HepG2 (cell line): ENCODE measurements around the gene NPPC. TPM values are rescaled to one million over a fixed set of nuclear protein-coding genes. Genes with fewer than 3 reads are reported as not detected.

Experiments used
- ATAC-seq: fragments of 200-7000 bp; cut with Tn5 transposase; 3 replicates; pipeline ENCODE4 v1.9.1; 2020; ENCODE audit warnings: mild to moderate bottlenecking, moderate library complexity
- BruUV-seq: library from RNA; stranded (reverse); fragments of 400-500 nt; replicated peaks from 2 replicates; lab custom pipeline; 2021; lab: Mats Ljungman, UMichigan
- CTCF ChIA-PET: fragments of 300-600 bp; formaldehyde crosslinking; extraction: SDS; loops from one replicate; lab custom pipeline; 2021; ENCODE audit warnings: low total read pairs, inconsistent platforms, low intra/inter-chr PET ratio; lab: Yijun Ruan, JAX
- POLR2A ChIA-PET: fragments of 350-600 bp; sonication (Branson Sonifier 250); formaldehyde crosslinking; loops from one replicate; lab custom pipeline; 2020; ENCODE audit warnings: antibody characterized with exemption, inconsistent platforms; lab: Yijun Ruan, JAX
- DNase-seq: peaks from one replicate; pipeline ENCODE4 v3.0.0-alpha.2; 2015; ENCODE audit warnings: low spot score
- FAIRE-seq: peaks from 3 replicates; lab custom pipeline; 2011; peaks lifted over from hg19 to GRCh38; lab: Jason Lieb, UNC
- H2AFZ ChIP-seq: one replicate; pipeline ENCODE4 v1.6.1; 2011; ENCODE audit warnings: low read length, inconsistent platforms
- H3K27ac ChIP-seq: fragments of 300-600 bp; 3 replicates; pipeline ENCODE4 v1.8.0; 2011; ENCODE audit warnings: mixed run types, mild to moderate bottlenecking, mixed read lengths, low read length, inconsistent platforms; ENCODE audit not compliant: insufficient read depth; ENCODE audit errors: extremely low read length
- H3K27me3 ChIP-seq, 2 experiments: fragments of 200-600 bp in 1 of 2; 2 replicates in 1 of 2; 3 replicates in 1 of 2; pipeline versions ENCODE4 v1.6.0 to v1.8.0; 2011; ENCODE audit warnings: low read length in 2 of 2, mild to moderate bottlenecking in 2 of 2, moderate library complexity in 2 of 2, inconsistent platforms in 1 of 2; ENCODE audit not compliant: insufficient read depth in 2 of 2, control insufficient read depth in 1 of 2
- H3K36me3 ChIP-seq, 2 experiments: fragments of 200-600 bp in 1 of 2; replicated peaks in 1 of 2; 2 replicates in 1 of 2; 3 replicates in 1 of 2; pipeline versions ENCODE4 v1.5.1 to v1.8.0; 2011; ENCODE audit warnings: low read length in 2 of 2, inconsistent platforms in 1 of 2; ENCODE audit not compliant: insufficient read depth in 2 of 2, control insufficient read depth in 1 of 2
- H3K4me1 ChIP-seq: 2 replicates; pipeline ENCODE4 v1.5.1; 2012; ENCODE audit warnings: low read length, inconsistent platforms; ENCODE audit not compliant: insufficient read depth
- H3K4me2 ChIP-seq: 2 replicates; pipeline ENCODE4 v1.6.0; 2011; ENCODE audit warnings: low read depth, low read length, inconsistent platforms
- H3K4me3 ChIP-seq, 3 experiments: fragments of 200-600 bp in 1 of 3; sonication (generic), shearing (Covaris generic) in 1 of 3; replicated peaks in 1 of 3; 2 replicates each; pipeline ENCODE4 v1.5.1; 2011 to 2016; ENCODE audit warnings: low read length in 3 of 3, inconsistent platforms in 2 of 3, low read depth in 2 of 3, mild to moderate bottlenecking in 2 of 3, control low read depth in 1 of 3, mixed read lengths in 1 of 3; ENCODE audit not compliant: insufficient read depth in 1 of 3
- H3K79me2 ChIP-seq: one replicate; pipeline ENCODE4 v1.6.1; 2011; ENCODE audit warnings: low read length, inconsistent platforms; ENCODE audit not compliant: insufficient read depth
- H3K9ac ChIP-seq: 2 replicates; pipeline ENCODE4 v1.6.0; 2011; ENCODE audit warnings: mild to moderate bottlenecking, low read depth, low read length, inconsistent platforms; ENCODE audit not compliant: insufficient read depth
- H3K9me3 ChIP-seq: 2 replicates; pipeline ENCODE4 v1.5.1; 2012; ENCODE audit warnings: mild to moderate bottlenecking, low read length
- H4K20me1 ChIP-seq: 2 replicates; pipeline ENCODE4 v1.6.0; 2011; ENCODE audit warnings: inconsistent platforms, mild to moderate bottlenecking, low read length, moderate library complexity; ENCODE audit not compliant: insufficient read depth
- ARNTL ChIP-seq: sonication (generic); formaldehyde crosslinking; IDR thresholded peaks from 2 replicates; pipeline ENCODE4 v1.4.0; 2020; ENCODE audit warnings: mild to moderate bottlenecking, missing genetic modification reagents
- CENPT ChIP-seq: sonication (generic); formaldehyde crosslinking; IDR thresholded peaks from 2 replicates; pipeline ENCODE4 v1.8.0; 2022; ENCODE audit warnings: low read depth, mild to moderate bottlenecking, moderate library complexity, missing genetic modification reagents
- GTF3A ChIP-seq: sonication (generic); formaldehyde crosslinking; conservative IDR thresholded peaks from 2 replicates; pipeline ENCODE4 v1.4.0; 2020; ENCODE audit warnings: mild to moderate bottlenecking, missing genetic modification reagents
- HOXA5 ChIP-seq: sonication (generic); formaldehyde crosslinking; IDR thresholded peaks from 2 replicates; pipeline ENCODE4 v1.4.0; 2020; ENCODE audit warnings: missing genetic modification reagents
- RXRA ChIP-seq: sonication (generic); formaldehyde crosslinking; IDR thresholded peaks from 2 replicates; pipeline ENCODE4 v1.5.1; 2020; ENCODE audit warnings: missing genetic modification reagents
- RXRB ChIP-seq: IDR thresholded peaks from 2 replicates; pipeline ENCODE4 v1.6.1; 2016; ENCODE audit warnings: borderline replicate concordance, missing genetic modification reagents, missing compliant biosample characterization
- SMARCE1 ChIP-seq: fragments of 450-650 bp; IDR thresholded peaks from 2 replicates; pipeline ENCODE4 v1.6.1; 2017; ENCODE audit warnings: borderline replicate concordance
- U2AF2 ChIP-seq: fragments of 200-400 bp; formaldehyde crosslinking; IDR thresholded peaks from 2 replicates; pipeline ENCODE4 v1.6.1; 2017; ENCODE audit warnings: low read depth, mild to moderate bottlenecking, low read length
- ZFP37 ChIP-seq: sonication (generic); formaldehyde crosslinking; IDR thresholded peaks from 2 replicates; pipeline ENCODE4 v1.4.0; 2020; ENCODE audit warnings: missing genetic modification reagents, borderline replicate concordance
- ZFP62 ChIP-seq: sonication (generic); formaldehyde crosslinking; IDR thresholded peaks from 2 replicates; pipeline ENCODE4 v1.4.0; 2020; ENCODE audit warnings: missing genetic modification reagents
- ZFP82 ChIP-seq: sonication (generic); formaldehyde crosslinking; IDR thresholded peaks from 2 replicates; pipeline ENCODE4 v1.5.1; 2020; ENCODE audit warnings: mild to moderate bottlenecking, missing genetic modification reagents, borderline replicate concordance
- ZNF256 ChIP-seq: sonication (generic); formaldehyde crosslinking; conservative IDR thresholded peaks from 2 replicates; pipeline ENCODE4 v1.4.0; 2020; ENCODE audit warnings: missing genetic modification reagents
- ZNF263 ChIP-seq: sonication (generic); formaldehyde crosslinking; IDR thresholded peaks from 2 replicates; pipeline ENCODE4 v1.4.0; 2020; ENCODE audit warnings: missing genetic modification reagents
- ZNF354B ChIP-seq: sonication (generic); formaldehyde crosslinking; IDR thresholded peaks from 2 replicates; pipeline ENCODE4 v1.8.0; 2022; ENCODE audit warnings: mild to moderate bottlenecking, missing genetic modification reagents
- ZSCAN20 ChIP-seq: sonication (generic); formaldehyde crosslinking; IDR thresholded peaks from 2 replicates; pipeline ENCODE4 v1.4.0; 2020; ENCODE audit warnings: missing genetic modification reagents, mild to moderate bottlenecking, borderline replicate concordance
- WGBS: methylation state at CpG from one replicate; pipeline ENCODE4 v1.1.6; 2017; ENCODE audit warnings: low lambda C conversion rate; 5-methylcytosine and 5-hydroxymethylcytosine counted together
- in situ Hi-C: cut with HindIII; loops from 2 replicates; pipeline ENCODE4 v1.10.0; 2017; ENCODE audit warnings: low pct_unique_long_range_greater_than_20kb; ENCODE audit not compliant: extremely low pct_ligation_motif_present
- intact Hi-C: fragments of 100-400 bp; cut with micrococcal nuclease; formaldehyde crosslinking; loops from one replicate; pipeline ENCODE4 v1.10.0; 2022; ENCODE audit not compliant: unreplicated experiment
- polyA plus RNA-seq, 8 experiments: library from polyadenylated mRNA; depleted of rRNA in 3 of 8; stranded (reverse) in 7 of 8; unstranded in 1 of 8; fragments of >200 nt; fragmentation: Illumina TruSeq in 4 of 8; extraction: Trizol in 4 of 8; gene quantifications; 2 replicates each; pipeline versions ENCODE4 v1.2.1 to v1.2.3, GENCODE V29; 2011 to 2016; ENCODE audit warnings: low read depth in 4 of 8, missing spikeins in 1 of 8, mixed read lengths in 1 of 8; ENCODE audit not compliant: insufficient read depth in 1 of 8
- total RNA-seq, 5 experiments: library from RNA; depleted of rRNA; stranded (reverse); fragments of >200 nt; fragmentation: Illumina TruSeq; extraction: Trizol; gene quantifications; 2 replicates each; pipeline ENCODE4 v1.2.3, GENCODE V29; 2016; ENCODE audit warnings: low read depth in 1 of 5
- TF ChIP-seq, protein P1 (sequence below): sonication (generic); formaldehyde crosslinking; IDR thresholded peaks from 2 replicates; pipeline ENCODE4 v1.4.0; 2020; ENCODE audit warnings: missing genetic modification reagents, borderline replicate concordance
- TF ChIP-seq, protein P2 (sequence below): sonication (generic); formaldehyde crosslinking; IDR thresholded peaks from 2 replicates; pipeline ENCODE4 v1.4.0; 2020; ENCODE audit warnings: missing genetic modification reagents, borderline replicate concordance

NPPC gene
- total and polyA plus RNA-seq, 2 of the 13 experiments (the other 11 are each of a cell fraction or from before 2014, with no cell fraction given), result 0.11 TPM; not detected in 1

DNA sequence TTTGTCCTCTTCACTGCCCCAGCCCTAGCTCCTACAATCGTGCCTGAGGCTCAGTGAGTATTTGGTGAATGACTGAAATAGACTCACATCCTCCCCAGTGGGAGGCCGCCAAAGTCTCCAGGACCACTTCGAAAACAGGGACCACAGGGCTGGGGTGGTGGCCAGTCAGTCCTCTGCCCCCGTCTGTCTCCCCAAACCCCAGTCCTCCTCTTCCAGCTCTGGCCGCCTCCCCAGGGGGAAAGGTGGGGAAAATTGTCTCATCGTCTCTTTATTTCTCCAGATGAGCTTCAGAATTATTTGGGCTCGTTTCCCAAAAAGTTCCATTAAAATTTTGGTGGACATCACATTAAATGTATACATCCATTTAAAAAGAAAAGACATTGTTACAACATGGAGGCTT is 43.5 kb downstream of the NPPC start:
- no peaks in the 10 kb centered on the region for H3K36me3 ChIP-seq
- POLR2A ChIA-PET, result no interaction called here
- no peak overlapping the region for H3K9ac ChIP-seq
- intact Hi-C loops, result no loop called here
- CTCF ChIA-PET, result no interaction called here
- ATAC-seq, result no peak
- peaks cover 5% of the 10 kb centered on the region for H3K9me3 ChIP-seq
- no peak overlapping the region for H3K4me2 ChIP-seq
- no peak overlapping the region for H2AFZ ChIP-seq
- BruUV-seq, result no TSS peak
- H4K20me1 ChIP-seq, result no peaks in the 10 kb centered on the region
- WGBS, result 16% methylated on average over 7 of the region's 7 CpGs
- H3K27me3 ChIP-seq, result peaks cover 2 to 47% of the 10 kb centered on the region in 2 experiments; a peak in 4 of 5 replicates
- FAIRE-seq, result no peak
- H3K79me2 ChIP-seq, result no peaks in the 10 kb centered on the region
- DNase-seq, result no peak
- H3K4me3 ChIP-seq, result no peak overlapping the region
- H3K4me1 ChIP-seq, result peaks cover 8% of the 10 kb centered on the region
- no peak overlapping the region for H3K27ac ChIP-seq
- in situ Hi-C loops, result no loop called here
- TF ChIP-seq HOXA5 (CRISPR knock-in tag), result no peak
- TF ChIP-seq RXRB (CRISPR knock-in tag), result no peak
- no peak for TF ChIP-seq ZFP82 (CRISPR knock-in tag)
- TF ChIP-seq ZNF354B (CRISPR knock-in tag), result no peak
- TF ChIP-seq RXRA (CRISPR knock-in tag), result no peak
- TF ChIP-seq ZFP37 (CRISPR knock-in tag), result no peak
- no peak for TF ChIP-seq ZSCAN20 (CRISPR knock-in tag)
- TF ChIP-seq, protein P1, sequence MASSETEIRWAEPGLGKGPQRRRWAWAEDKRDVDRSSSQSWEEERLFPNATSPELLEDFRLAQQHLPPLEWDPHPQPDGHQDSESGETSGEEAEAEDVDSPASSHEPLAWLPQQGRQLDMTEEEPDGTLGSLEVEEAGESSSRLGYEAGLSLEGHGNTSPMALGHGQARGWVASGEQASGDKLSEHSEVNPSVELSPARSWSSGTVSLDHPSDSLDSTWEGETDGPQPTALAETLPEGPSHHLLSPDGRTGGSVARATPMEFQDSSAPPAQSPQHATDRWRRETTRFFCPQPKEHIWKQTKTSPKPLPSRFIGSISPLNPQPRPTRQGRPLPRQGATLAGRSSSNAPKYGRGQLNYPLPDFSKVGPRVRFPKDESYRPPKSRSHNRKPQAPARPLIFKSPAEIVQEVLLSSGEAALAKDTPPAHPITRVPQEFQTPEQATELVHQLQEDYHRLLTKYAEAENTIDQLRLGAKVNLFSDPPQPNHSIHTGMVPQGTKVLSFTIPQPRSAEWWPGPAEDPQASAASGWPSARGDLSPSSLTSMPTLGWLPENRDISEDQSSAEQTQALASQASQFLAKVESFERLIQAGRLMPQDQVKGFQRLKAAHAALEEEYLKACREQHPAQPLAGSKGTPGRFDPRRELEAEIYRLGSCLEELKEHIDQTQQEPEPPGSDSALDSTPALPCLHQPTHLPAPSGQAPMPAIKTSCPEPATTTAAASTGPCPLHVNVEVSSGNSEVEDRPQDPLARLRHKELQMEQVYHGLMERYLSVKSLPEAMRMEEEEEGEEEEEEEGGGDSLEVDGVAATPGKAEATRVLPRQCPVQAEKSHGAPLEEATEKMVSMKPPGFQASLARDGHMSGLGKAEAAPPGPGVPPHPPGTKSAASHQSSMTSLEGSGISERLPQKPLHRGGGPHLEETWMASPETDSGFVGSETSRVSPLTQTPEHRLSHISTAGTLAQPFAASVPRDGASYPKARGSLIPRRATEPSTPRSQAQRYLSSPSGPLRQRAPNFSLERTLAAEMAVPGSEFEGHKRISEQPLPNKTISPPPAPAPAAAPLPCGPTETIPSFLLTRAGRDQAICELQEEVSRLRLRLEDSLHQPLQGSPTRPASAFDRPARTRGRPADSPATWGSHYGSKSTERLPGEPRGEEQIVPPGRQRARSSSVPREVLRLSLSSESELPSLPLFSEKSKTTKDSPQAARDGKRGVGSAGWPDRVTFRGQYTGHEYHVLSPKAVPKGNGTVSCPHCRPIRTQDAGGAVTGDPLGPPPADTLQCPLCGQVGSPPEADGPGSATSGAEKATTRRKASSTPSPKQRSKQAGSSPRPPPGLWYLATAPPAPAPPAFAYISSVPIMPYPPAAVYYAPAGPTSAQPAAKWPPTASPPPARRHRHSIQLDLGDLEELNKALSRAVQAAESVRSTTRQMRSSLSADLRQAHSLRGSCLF (CRISPR knock-in tag), result no peak
- no peak for TF ChIP-seq ZFP62 (CRISPR knock-in tag)
- TF ChIP-seq U2AF2, result no peak
- TF ChIP-seq ZNF256 (CRISPR knock-in tag), result no peak
- no peak for TF ChIP-seq ARNTL (CRISPR knock-in tag)
- no peak for TF ChIP-seq CENPT (CRISPR knock-in tag)
- TF ChIP-seq GTF3A (CRISPR knock-in tag), result no peak
- TF ChIP-seq ZNF263 (CRISPR knock-in tag), result no peak
- TF ChIP-seq, protein P2, sequence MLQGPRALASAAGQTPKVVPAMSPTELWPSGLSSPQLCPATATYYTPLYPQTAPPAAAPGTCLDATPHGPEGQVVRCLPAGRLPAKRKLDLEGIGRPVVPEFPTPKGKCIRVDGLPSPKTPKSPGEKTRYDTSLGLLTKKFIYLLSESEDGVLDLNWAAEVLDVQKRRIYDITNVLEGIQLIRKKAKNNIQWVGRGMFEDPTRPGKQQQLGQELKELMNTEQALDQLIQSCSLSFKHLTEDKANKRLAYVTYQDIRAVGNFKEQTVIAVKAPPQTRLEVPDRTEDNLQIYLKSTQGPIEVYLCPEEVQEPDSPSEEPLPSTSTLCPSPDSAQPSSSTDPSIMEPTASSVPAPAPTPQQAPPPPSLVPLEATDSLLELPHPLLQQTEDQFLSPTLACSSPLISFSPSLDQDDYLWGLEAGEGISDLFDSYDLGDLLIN, result no peak
- TF ChIP-seq SMARCE1, result no peak
